22Rv1 (cell line): ENCODE data around the gene BCL11B.

Source experiments
- CTCF ChIP-seq: fragments of 450-650 bp; IDR thresholded peaks from 2 replicates; pipeline ENCODE4 v1.5.1; 2017; ENCODE audit warnings: mild to moderate bottlenecking
- ZFX ChIP-seq: fragments of 450-650 bp; IDR thresholded peaks from 2 replicates; pipeline ENCODE4 v1.6.1; 2017; ENCODE audit warnings: antibody characterized with exemption, borderline replicate concordance

- TF ChIP-seq CTCF, result no peak
- TF ChIP-seq ZFX, result no peak
Measured at GRCh38 chr14:99205086-99205688, 66.8 kb downstream of the BCL11B start.
